ENCODE data around the gene NOSIP.

The NOSIP gene

GRCh38 chr19:49594993-49595818 is 14.8 kb upstream of the NOSIP start:
- in situ Hi-C loops (cut with MboI; ENCODE audit: low sequenced_read_pairs) = no loop called here

GRCh38 chr19:49594157-49594992 is 14.0 kb upstream of the NOSIP start:
- in situ Hi-C loops (cut with MboI; ENCODE audit: low sequenced_read_pairs) = no loop called here

- in situ Hi-C loops (cut with MboI; ENCODE audit: low sequenced_read_pairs) = no loop called here
These were observed 13.1 kb upstream of the NOSIP start for GRCh38 chr19:49593233-49594113.

GRCh38 chr19:49592486-49593232 is 12.3 kb upstream of the NOSIP start:
- in situ Hi-C loops (cut with MboI; ENCODE audit: low sequenced_read_pairs) = no loop called here

- in situ Hi-C loops (cut with MboI; ENCODE audit: low sequenced_read_pairs) = no loop called here
These were observed 11.6 kb upstream of the NOSIP start for GRCh38 chr19:49591731-49592485.

GRCh38 chr19:49590971-49591730 is 10.8 kb upstream of the NOSIP start, which contains the start of gene PRR12:
TSS of gene PRR12 (plus strand) at chr19:49591182. CDS start at chr19:49591655, 473 bp downstream.
- in situ Hi-C loops (cut with MboI; ENCODE audit: low sequenced_read_pairs) = no loop called here

GRCh38 chr19:49590071-49590970 is 10.0 kb upstream of the NOSIP start:
- in situ Hi-C loops (cut with MboI; ENCODE audit: low sequenced_read_pairs) = no loop called here

- in situ Hi-C loops (cut with MboI; ENCODE audit: low sequenced_read_pairs) = no loop called here
These were observed 9.1 kb upstream of the NOSIP start for GRCh38 chr19:49589502-49589905.

GRCh38 chr19:49588365-49589122 is 8.2 kb upstream of the NOSIP start:
- in situ Hi-C loops (cut with MboI; ENCODE audit: low sequenced_read_pairs) = no loop called here

GRCh38 chr19:49587227-49587626 is 6.9 kb upstream of the NOSIP start:
- in situ Hi-C loops (cut with MboI; ENCODE audit: low sequenced_read_pairs) = no loop called here

GRCh38 chr19:49585023-49585422 is 4.7 kb upstream of the NOSIP start:
- in situ Hi-C loops (cut with MboI; ENCODE audit: low sequenced_read_pairs) = no loop called here

GRCh38 chr19:49583239-49583638 is 2.9 kb upstream of the NOSIP start:
- in situ Hi-C loops (cut with MboI; ENCODE audit: low sequenced_read_pairs) = no loop called here

- in situ Hi-C loops (cut with MboI; ENCODE audit: low sequenced_read_pairs) = no loop called here
These were observed 702 bp upstream of the NOSIP start, which contains the start of gene PRRG2 for GRCh38 chr19:49581007-49581508. TSS of gene PRRG2 (plus strand) at chr19:49581316. CDS start at chr19:49583220, 1,904 bp downstream.

GRCh38 chr19:49579947-49580263 is 451 bp downstream of the NOSIP start:
- in situ Hi-C loops (cut with MboI; ENCODE audit: low sequenced_read_pairs) = no loop called here

- in situ Hi-C loops (cut with MboI; ENCODE audit: low sequenced_read_pairs) = no loop called here
These were observed 1.2 kb downstream of the NOSIP start for GRCh38 chr19:49579193-49579592.

GRCh38 chr19:49574206-49574755 is 6.1 kb downstream of the NOSIP start:
- in situ Hi-C loops (cut with MboI; ENCODE audit: low sequenced_read_pairs) = no loop called here

- in situ Hi-C loops (cut with MboI; ENCODE audit: low sequenced_read_pairs) = no loop called here
These were observed 6.9 kb downstream of the NOSIP start for GRCh38 chr19:49573425-49573824.

Data from HL-60/S4 (cell line).